HL-60 (cell line): ENCODE measurements around the gene HORMAD2.

Experiments used
- CTCF ChIP-seq: IDR thresholded peaks from one replicate; pipeline ENCODE4 v1.5.1; 2011; ENCODE audit warnings: low read length, control low read depth, inconsistent platforms; ENCODE audit not compliant: insufficient read depth
- POLR2AphosphoS5 ChIP-seq: IDR thresholded peaks from 2 replicates; pipeline ENCODE4 v1.6.1; 2012; ENCODE audit warnings: low read depth
- REST ChIP-seq: IDR thresholded peaks from 2 replicates; pipeline ENCODE4 v1.6.1; 2012; ENCODE audit warnings: low read depth; ENCODE audit not compliant: insufficient replicate concordance

GRCh38 chr22:30192427-30192826 lies 112.2 kb downstream of the HORMAD2 start:
- TF ChIP-seq CTCF (no peak), POLR2AphosphoS5 (no peak), REST (no peak)
